HG02588 (cell line): ENCODE measurements around the gene KISS1.

Source experiments
- ATAC-seq: cut with Tn5 transposase; IDR thresholded peaks from one replicate; pipeline ENCODE4 v1.9.1; 2021; ENCODE audit warnings: mild to moderate bottlenecking, moderate library complexity; ENCODE audit not compliant: unreplicated experiment

KISS1 gene

GRCh38 chr1:204161609-204162493 lies 34.4 kb downstream of the KISS1 start:
- ATAC-seq = no peak

GRCh38 chr1:204157962-204158361 lies 38.3 kb downstream of the KISS1 start:
- no peak for ATAC-seq

GRCh38 chr1:204155881-204156280 lies 40.4 kb downstream of the KISS1 start:
- no peak for ATAC-seq

- no peak for ATAC-seq
Observed at GRCh38 chr1:204154568-204155255, 41.6 kb downstream of the KISS1 start.

GRCh38 chr1:204153667-204154066 lies 42.6 kb downstream of the KISS1 start:
- ATAC-seq = no peak

- ATAC-seq = no peak
Observed at GRCh38 chr1:204152310-204153044, 43.8 kb downstream of the KISS1 start.

- no peak for ATAC-seq
Observed at GRCh38 chr1:204151552-204152309, 44.6 kb downstream of the KISS1 start, which contains the start of gene ETNK2. Gene ETNK2 (minus strand): TSS chr1:204152044. CDS start chr1:204151852, 192 bp downstream.

GRCh38 chr1:204150702-204151551 lies 45.4 kb downstream of the KISS1 start:
- no peak for ATAC-seq

GRCh38 chr1:204149635-204150565 lies 46.4 kb downstream of the KISS1 start:
- ATAC-seq = no peak

GRCh38 chr1:204149107-204149506 lies 47.2 kb downstream of the KISS1 start:
- ATAC-seq = no peak

- no peak for ATAC-seq
Observed at GRCh38 chr1:204147406-204148383, 48.6 kb downstream of the KISS1 start.

- ATAC-seq = no peak
Observed at GRCh38 chr1:204146965-204147364, 49.3 kb downstream of the KISS1 start.

- ATAC-seq = no peak
Observed at GRCh38 chr1:204146309-204146708, 50.0 kb downstream of the KISS1 start.

- no peak for ATAC-seq
Observed at GRCh38 chr1:204145033-204145504, 51.2 kb downstream of the KISS1 start.

GRCh38 chr1:204143276-204144041 lies 52.8 kb downstream of the KISS1 start:
- no peak for ATAC-seq
